ENCODE measurements around the gene ASXL3. TPM values are rescaled to one million over a fixed set of nuclear protein-coding genes. Genes with fewer than 3 reads are reported as not detected.

ASXL3 gene
- total RNA-seq, 1 donor from 2014 or later: 23.0 TPM

DNA sequence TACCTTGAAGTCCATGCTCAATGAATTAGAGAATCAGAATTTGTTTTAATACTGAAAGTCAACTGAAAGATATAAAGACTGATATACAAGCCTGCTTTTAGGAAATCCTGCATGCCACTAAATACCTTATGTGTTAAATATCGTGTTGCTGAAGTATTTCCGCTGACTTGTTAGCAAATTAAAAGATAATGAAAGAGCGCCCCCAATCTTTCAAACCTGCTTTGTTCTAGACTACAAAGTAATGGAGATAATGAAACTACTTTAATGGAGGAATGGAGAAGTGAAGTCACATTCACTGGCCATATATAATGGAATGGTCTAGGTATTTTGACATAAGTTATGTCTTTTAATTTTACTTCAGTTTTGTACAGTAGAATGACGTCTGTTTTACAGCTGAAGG, 95.7 kb downstream of the ASXL3 start:
- Mint-ChIP-seq H3K4me3 (ENCODE audit: low read depth) (no peak overlapping the region), H3K4me1 (ENCODE audit: low read depth) (peaks cover 18% of the 10 kb centered on the region), H3K36me3 (ENCODE audit: insufficient read depth) (peaks cover 24% of the 10 kb centered on the region), H3K27ac (no peak overlapping the region), H3K27me3 (no peaks in the 10 kb centered on the region), H3K9me3 (ENCODE audit: low read depth) (no peaks in the 10 kb centered on the region)
- DNase-seq (ENCODE audit: low spot score, unreplicated experiment): no peak
- TF ChIP-seq, protein P1, sequence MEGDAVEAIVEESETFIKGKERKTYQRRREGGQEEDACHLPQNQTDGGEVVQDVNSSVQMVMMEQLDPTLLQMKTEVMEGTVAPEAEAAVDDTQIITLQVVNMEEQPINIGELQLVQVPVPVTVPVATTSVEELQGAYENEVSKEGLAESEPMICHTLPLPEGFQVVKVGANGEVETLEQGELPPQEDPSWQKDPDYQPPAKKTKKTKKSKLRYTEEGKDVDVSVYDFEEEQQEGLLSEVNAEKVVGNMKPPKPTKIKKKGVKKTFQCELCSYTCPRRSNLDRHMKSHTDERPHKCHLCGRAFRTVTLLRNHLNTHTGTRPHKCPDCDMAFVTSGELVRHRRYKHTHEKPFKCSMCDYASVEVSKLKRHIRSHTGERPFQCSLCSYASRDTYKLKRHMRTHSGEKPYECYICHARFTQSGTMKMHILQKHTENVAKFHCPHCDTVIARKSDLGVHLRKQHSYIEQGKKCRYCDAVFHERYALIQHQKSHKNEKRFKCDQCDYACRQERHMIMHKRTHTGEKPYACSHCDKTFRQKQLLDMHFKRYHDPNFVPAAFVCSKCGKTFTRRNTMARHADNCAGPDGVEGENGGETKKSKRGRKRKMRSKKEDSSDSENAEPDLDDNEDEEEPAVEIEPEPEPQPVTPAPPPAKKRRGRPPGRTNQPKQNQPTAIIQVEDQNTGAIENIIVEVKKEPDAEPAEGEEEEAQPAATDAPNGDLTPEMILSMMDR (IDR thresholded peaks at IDR 0.05; ENCODE audit: unreplicated experiment): no peak

DNA sequence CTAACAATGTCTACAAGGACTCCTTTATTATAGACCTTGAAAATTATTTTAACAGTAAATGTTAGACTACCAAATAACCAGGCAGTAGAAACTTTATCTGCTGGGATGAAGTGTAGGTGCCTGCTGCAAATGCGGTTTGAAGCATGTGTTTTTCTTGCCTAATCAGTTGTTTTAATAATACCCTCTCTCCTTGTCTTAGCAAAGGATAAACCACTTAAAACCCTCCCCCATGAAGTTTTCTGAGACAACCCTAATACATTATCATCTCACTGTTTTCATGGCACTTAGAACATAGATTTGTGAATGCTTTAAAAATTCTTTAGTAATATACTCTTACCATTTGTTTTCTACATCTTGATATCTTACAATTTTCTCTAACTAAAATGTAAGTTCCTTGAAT, 98.6 kb downstream of the ASXL3 start:
- TF ChIP-seq, protein P1 (IDR thresholded peaks at IDR 0.05; ENCODE audit: unreplicated experiment): no peak
- no peaks in the 10 kb centered on the region for H3K27me3 Mint-ChIP-seq
- H3K4me3 Mint-ChIP-seq (ENCODE audit: low read depth): no peak overlapping the region
- no peaks in the 10 kb centered on the region for H3K9me3 Mint-ChIP-seq (ENCODE audit: low read depth)
- H3K36me3 Mint-ChIP-seq (ENCODE audit: insufficient read depth): peaks cover 24% of the 10 kb centered on the region
- H3K4me1 Mint-ChIP-seq (ENCODE audit: low read depth): peaks cover 7% of the 10 kb centered on the region
- no peak overlapping the region for H3K27ac Mint-ChIP-seq
- no peak for DNase-seq (ENCODE audit: low spot score, unreplicated experiment)

GRCh38 chr18:33677891-33678290, 99.9 kb downstream of the ASXL3 start:
- no peaks in the 10 kb centered on the region for H3K27me3 Mint-ChIP-seq

DNA sequence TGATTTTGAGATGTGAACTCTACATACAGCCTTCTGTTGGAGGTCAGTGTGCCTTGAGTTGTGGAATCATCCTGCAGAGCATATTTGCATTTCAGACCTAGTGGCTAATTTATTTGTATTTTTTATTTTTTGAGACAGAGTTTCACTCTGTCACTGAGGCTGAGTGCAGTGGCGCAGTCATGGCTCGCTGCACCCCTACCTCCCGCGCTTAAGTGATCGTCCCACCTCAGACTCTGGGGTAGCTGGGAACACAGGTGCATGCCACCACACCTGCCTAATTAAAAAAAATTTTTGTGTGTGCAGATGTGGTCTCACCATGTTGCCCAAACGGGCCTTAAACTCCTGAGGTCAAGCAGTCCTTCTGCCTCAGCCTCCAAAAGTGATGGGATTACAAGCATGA, 104.4 kb downstream of the ASXL3 start:
- DNase-seq (ENCODE audit: low spot score, unreplicated experiment): no peak
- TF ChIP-seq, protein P1 (IDR thresholded peaks at IDR 0.05; ENCODE audit: unreplicated experiment): no peak

More at GRCh38 chr18:33677891-33678290, 99.9 kb downstream of the ASXL3 start:
- H3K9me3 Mint-ChIP-seq (ENCODE audit: low read depth): no peaks in the 10 kb centered on the region
- no peak for DNase-seq (ENCODE audit: low spot score, unreplicated experiment)
- H3K4me1 Mint-ChIP-seq (ENCODE audit: low read depth): no peaks in the 10 kb centered on the region
- peaks cover 24% of the 10 kb centered on the region for H3K36me3 Mint-ChIP-seq (ENCODE audit: insufficient read depth)
- H3K4me3 Mint-ChIP-seq (ENCODE audit: low read depth): no peak overlapping the region
- TF ChIP-seq, protein P1 (IDR thresholded peaks at IDR 0.05; ENCODE audit: unreplicated experiment): no peak
- H3K27ac Mint-ChIP-seq: no peak overlapping the region

DNA sequence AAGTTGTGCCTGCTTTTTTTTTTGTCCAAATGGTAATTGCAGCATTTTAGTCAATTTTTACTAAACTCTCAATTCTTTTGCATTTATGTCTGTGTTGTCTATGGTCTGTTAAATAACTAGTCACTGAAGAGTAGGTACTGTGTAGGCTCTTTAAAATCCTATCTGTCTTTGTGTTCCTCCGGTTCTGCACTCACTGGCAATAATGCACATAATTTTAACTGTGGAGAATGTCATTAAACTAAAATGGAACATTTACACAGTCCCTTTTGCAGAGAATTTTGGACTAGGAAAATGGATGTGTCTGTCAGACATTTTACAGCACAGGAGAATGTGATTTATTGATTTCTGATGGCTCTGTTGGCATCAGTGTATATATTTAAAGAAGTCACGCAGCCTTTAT, 116.6 kb downstream of the ASXL3 start:
- peaks cover 13% of the 10 kb centered on the region for H3K4me1 Mint-ChIP-seq (ENCODE audit: low read depth)
- peaks cover 10% of the 10 kb centered on the region for H3K36me3 Mint-ChIP-seq (ENCODE audit: insufficient read depth)
- H3K4me3 Mint-ChIP-seq (ENCODE audit: low read depth): no peak overlapping the region
- H3K27ac Mint-ChIP-seq: no peak overlapping the region
- DNase-seq (ENCODE audit: low spot score, unreplicated experiment): no peak
- TF ChIP-seq, protein P1 (IDR thresholded peaks at IDR 0.05; ENCODE audit: unreplicated experiment): no peak
- H3K9me3 Mint-ChIP-seq (ENCODE audit: low read depth): no peaks in the 10 kb centered on the region
- H3K27me3 Mint-ChIP-seq: no peaks in the 10 kb centered on the region

More for the DNA sequence above, 104.4 kb downstream of the ASXL3 start:
- peaks cover 25% of the 10 kb centered on the region for H3K36me3 Mint-ChIP-seq (ENCODE audit: insufficient read depth)
- no peaks in the 10 kb centered on the region for H3K9me3 Mint-ChIP-seq (ENCODE audit: low read depth)
- no peak overlapping the region for H3K27ac Mint-ChIP-seq
- H3K27me3 Mint-ChIP-seq: no peaks in the 10 kb centered on the region
- H3K4me1 Mint-ChIP-seq (ENCODE audit: low read depth): peaks cover 7% of the 10 kb centered on the region
- no peak overlapping the region for H3K4me3 Mint-ChIP-seq (ENCODE audit: low read depth)

All from progenitor cell of endocrine pancreas (in vitro differentiated cells).